Measurements from ENCODE around the gene ABCA7. TPM values are rescaled to one million over a fixed set of nuclear protein-coding genes. Genes with fewer than 3 reads are reported as not detected.

ABCA7 gene
- total RNA-seq, 3 donors from 2014 or later, result 23.5 to 25.6 (median 25.6) TPM

- H3K9me3 ChIP-seq, result no peaks in the 10 kb centered on the region
- intact Hi-C loops (cut with DNase I, micrococcal nuclease), result no loop called here
- H3K36me3 ChIP-seq (ENCODE audit: low read depth), result no peaks in the 10 kb centered on the region
- DNase-seq (peak in 2 of 3 donors; percentile 51 to 67), ATAC-seq (no peak)
- H3K4me3 ChIP-seq, result peak overlapping the region; percentile 9
- H3K4me1 ChIP-seq (ENCODE audit: low read depth), result peaks cover 26% of the 10 kb centered on the region
- TF ChIP-seq CTCF (IDR thresholded peaks at IDR 0.05), result no peak
Observed at GRCh38 chr19:1082928-1083816, 43.3 kb downstream of the ABCA7 start.

DNA sequence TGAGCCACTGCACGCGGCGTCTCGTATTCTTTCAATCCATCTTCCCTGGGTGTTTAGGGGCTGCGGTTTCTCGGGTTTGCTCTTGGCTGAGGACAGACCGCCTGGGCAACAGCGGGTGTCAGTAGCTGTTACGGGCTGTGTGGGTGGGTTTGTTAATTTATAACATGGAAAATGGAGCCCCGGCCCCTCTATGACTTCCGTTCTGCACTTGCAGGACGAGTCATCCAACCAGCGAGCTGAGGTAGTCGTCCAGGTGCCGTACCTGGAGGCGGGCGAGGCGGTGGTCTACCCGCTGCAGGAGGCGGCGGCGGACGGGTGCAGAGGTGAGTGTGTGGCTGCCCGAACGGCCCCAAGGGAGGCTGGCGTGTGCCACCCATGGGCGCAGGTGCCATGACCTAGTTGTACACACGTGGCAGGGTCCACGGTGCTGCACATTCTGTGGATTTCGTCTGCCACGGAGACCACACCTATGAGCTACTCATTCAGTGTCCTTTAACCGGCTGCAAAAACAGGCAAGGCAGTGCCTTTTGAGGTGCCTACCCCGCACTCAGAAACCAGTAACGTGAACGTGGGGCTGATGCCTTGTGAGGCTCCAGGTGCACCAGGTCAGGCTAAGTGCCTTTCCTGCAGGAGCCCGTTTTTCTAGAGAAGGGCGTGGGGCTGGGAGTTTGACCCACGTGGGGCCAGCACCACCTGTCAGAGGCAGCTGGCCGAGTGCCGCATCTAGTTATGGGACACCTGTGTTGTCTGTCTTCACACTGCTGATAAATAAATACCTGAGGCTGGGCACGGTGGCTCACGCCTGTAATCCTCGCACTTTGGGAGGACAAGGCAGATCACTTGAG is 44.3 kb downstream of the ABCA7 start:
- ATAC-seq, result no peak
- Histone ChIP-seq H3K4me1 (ENCODE audit: low read depth) (peaks cover 23% of the 10 kb centered on the region), H3K4me3 (no peak overlapping the region), H3K36me3 (ENCODE audit: low read depth) (no peaks in the 10 kb centered on the region), H3K9me3 (no peaks in the 10 kb centered on the region)
- DNase-seq, result peak in 2 of 3 donors; percentile 48 to 69
- TF ChIP-seq CTCF (IDR thresholded peaks at IDR 0.05), result no peak
- intact Hi-C loops (cut with DNase I, micrococcal nuclease), result no loop called here

- Histone ChIP-seq H3K9me3 (no peaks in the 10 kb centered on the region), H3K36me3 (ENCODE audit: low read depth) (no peaks in the 10 kb centered on the region), H3K4me1 (ENCODE audit: low read depth) (peaks cover 22% of the 10 kb centered on the region), H3K4me3 (no peak overlapping the region)
- DNase-seq (no peak), ATAC-seq (no peak)
- TF ChIP-seq CTCF (IDR thresholded peaks at IDR 0.05), result no peak
- intact Hi-C loops (cut with DNase I, micrococcal nuclease), result no loop called here
Observed at GRCh38 chr19:1085053-1085658, 45.2 kb downstream of the ABCA7 start.

- peaks cover 22% of the 10 kb centered on the region for H3K4me1 ChIP-seq (ENCODE audit: low read depth)
- ATAC-seq, result no peak
Observed at GRCh38 chr19:1085676-1086442, 46.0 kb downstream of the ABCA7 start.

More at GRCh38 chr19:1085676-1086442, 46.0 kb downstream of the ABCA7 start:
- TF ChIP-seq CTCF (IDR thresholded peaks at IDR 0.05), result no peak
- no peaks in the 10 kb centered on the region for H3K36me3 ChIP-seq (ENCODE audit: low read depth)
- intact Hi-C loops (cut with DNase I, micrococcal nuclease), result no loop called here
- H3K9me3 ChIP-seq, result no peaks in the 10 kb centered on the region
- no peak for DNase-seq
- H3K4me3 ChIP-seq, result no peak overlapping the region

Measured in mucosa of descending colon (tissue), 3 donors.